Measurements from ENCODE around the gene DOC2B. TPM values are rescaled to one million over a fixed set of nuclear protein-coding genes. Genes with fewer than 3 reads are reported as not detected.
"Not testable (repeated sequence)": the region's sequence is repeated elsewhere in the genome, so short reads cannot be mapped to it uniquely, and the experiment has no call there.

DOC2B gene
- polyA plus RNA-seq (ENCODE audit: insufficient read length in 4 of 4) = 10 to 100 TPM; 61.7 to 79.6 (median 73.0) TPM

DNA sequence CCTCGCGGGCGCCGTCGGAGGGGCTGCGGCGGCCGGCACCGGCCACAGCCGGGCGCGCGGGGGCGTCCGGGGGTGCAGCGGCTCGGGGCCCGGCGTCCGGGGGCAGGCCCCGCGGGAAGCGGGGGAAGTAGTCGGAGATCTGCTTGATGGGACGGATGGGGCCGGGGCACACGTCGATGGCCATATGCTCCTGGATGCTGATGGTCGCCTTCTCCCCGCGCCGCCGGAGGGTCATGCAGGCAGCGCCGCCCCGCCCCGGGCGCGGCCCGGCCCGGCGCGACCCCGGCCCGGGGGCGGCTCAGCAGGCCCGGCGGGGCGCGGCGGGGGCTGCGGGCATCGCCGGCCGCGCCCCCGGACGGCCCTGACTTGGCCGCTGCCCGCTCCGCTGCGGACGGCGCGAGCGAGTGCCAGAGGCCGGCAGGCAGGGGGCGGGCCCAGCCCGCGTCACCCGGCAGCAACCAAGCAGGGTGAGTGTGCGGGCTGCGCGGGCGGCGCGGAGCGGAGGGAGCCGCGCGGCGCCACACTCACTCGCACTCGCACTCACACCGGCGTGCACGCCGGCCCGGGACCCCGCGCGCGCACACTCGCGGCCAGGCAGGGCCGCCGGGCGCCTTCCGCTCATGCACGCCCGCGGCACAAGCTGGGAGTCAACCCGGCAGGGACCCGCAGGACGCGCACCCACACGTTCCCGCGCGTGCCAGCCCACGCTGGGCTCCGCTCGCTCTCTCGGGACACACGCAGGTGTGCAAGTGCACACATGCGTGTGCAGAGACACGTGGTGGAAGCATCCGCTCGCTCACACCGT lies at the start of gene DOC2B:
Gene DOC2B (minus strand): TSS at position 406 of the 805 bp plus-strand sequence. CDS start 171 bp downstream, at position 235.
- no peak for DNase-seq (ENCODE audit: low read depth in 4 of 4, low spot score in 3 of 4)

DNA sequence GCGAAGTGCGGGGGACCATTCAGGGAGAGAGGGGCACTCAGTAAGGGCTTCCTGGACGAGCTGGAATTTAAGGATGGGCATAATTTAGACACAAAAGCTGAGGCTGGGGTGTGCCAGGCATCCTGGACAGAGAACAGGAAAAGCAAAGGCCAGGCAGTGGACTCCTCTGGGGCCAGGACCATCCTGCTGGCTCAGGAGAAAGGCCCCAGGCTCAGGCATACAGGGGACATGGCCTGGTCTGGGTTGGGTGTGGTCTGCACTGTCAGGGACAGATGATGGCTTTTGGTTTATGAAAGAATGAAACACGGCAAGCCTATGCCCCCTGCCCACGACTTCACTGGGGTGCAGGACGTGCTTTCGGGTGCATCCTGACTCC lies 48.9 kb upstream of the DOC2B start:
- no peak for DNase-seq (ENCODE audit: low read depth in 4 of 4, low spot score in 3 of 4)

DNA sequence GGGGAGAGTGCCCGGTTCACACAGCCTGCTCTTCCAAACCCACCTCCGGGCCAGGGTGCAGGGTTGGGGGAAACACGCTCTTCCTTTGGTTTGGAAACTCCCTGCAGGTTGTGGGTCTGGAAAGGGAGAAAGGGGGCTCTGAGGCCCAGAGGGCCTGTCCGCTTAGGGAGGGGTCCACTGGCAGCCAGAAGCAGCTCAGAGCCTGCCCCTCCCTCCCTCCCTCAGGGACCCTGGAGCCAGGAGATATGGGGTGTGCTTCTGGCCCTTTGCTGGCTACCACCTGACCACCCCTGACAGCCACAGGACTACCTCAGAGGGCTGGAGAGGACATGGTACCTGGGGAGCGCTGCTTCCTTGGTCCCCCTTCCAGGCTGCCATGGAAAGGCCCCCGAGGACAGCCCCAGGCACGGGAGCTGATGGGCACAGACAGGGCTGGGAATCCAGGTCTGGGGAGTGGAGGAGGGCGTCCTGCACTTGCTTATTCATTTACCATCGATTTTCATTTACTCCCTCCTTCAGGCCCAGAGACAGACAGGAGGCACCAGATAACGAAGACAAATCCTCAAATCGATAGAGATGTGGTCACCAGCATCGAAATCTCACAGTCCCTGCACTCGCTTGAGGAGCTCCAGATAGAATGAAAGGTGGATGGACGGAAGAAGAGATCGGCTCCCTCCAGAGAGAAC lies 48.4 kb upstream of the DOC2B start:
- DNase-seq (ENCODE audit: low read depth in 4 of 4, low spot score in 3 of 4) = no peak

DNA sequence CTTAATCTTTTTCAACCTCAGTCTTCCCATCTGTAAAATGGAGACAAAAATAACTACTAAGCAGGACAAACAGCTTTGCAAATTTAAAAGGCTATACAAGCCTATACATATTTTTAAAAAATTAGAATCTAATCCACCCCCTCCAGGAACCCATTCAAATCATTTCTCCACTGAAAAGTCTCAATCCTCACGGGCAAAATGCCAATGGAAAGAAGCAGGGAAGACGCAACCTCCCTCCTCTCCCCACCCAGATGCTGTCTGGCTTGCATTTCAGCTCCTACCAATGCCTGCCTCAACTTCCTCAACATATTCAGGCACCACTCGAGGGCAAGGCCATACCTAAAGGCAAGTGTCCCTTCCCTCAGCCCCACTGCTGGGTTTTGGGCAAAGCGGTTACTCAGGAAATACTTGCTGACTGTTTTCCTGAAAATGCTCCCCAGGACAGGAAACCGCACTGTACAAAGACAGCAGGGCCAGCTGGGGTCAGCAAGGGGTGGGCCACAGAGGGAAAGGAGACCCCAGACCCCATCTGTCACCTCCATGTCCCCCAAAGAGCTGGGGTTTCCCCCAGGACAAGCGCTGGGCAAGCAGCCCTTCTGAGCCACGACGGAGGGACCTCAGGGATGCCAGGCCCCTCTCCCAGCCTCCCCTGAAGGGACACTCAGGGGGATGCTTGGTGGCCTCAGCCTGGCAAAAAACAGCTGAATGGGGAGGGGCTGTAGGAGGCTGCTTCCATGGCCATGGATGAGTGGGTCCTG lies 47.7 kb upstream of the DOC2B start:
- DNase-seq (ENCODE audit: low read depth in 4 of 4, low spot score in 3 of 4) = no peak

DNA sequence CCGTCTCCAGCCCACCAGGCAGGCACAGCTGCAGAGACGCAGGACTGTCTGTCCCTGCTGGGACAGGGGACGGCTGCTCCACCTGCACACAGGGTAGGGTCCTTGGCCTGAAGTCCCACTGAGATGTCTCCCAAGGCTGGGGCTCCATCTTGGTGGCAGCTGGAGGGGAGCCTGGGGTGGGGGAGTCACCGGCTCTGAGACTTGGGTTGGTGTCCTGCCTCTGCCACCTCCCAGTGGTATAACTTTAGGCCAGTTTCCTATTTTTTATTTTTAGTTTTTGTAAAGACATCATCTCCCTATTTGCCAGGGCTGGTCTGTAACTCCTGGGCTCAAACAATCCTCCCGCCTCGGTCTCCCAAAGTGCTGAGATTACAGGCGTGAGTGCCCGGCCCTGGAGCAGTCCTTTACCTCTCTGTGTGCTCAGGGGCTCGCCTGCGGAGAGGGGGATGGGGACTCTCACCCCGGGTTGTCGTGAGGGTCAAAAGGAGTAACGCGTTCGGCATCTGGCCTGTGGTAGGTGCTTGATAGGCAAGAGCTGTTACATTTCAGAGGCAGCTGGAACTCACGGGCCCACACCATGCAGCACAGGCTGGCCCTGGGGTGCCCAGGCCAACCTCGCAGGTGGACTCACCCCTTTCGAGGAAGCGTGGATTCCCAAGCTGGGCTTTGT lies 46.6 kb upstream of the DOC2B start:
- DNase-seq (ENCODE audit: low read depth in 4 of 4, low spot score in 3 of 4) = no peak

DNA sequence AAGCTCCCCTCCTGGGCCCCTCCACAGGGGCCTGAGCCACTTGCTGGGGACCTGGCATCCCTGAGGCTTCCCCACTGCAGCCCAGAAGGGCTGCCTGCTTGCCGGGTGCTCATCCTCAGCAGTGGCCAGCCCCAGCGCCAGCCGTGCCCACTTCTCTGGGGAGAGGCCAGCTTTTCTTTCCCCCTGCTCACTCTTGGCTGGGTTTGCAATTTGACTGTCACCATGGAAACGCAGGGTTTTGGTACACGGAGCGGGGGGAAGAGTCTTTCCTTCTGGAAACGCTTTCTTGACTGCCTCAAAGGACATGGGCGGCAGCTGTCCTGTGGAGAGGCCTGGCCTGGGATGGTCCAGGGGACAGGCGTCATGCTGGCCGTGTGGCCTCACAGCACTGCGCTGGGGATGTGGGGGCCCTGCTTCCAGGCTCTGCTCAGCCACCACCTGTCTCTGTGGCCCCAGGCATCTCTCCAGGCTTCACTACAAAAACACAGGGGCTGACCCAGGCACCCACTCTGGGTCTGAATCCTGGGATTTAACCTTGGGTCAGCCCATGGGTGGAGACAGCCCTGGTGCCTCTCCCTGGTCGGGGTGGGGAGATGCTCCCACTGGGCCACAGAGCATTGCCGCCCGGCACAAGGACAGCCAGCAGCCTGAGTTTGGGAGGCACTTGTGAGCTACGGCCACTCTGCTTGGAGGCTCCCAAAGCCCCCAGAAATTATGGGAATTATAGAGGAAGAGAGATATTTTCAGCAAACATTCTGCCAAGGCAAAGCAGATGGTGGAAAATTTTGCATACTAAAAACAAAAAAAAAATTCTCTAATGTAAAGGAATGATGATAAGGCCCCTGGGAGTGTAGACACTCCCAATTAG lies 45.9 kb upstream of the DOC2B start:
- no peak for DNase-seq (ENCODE audit: low read depth in 4 of 4, low spot score in 3 of 4)

DNA sequence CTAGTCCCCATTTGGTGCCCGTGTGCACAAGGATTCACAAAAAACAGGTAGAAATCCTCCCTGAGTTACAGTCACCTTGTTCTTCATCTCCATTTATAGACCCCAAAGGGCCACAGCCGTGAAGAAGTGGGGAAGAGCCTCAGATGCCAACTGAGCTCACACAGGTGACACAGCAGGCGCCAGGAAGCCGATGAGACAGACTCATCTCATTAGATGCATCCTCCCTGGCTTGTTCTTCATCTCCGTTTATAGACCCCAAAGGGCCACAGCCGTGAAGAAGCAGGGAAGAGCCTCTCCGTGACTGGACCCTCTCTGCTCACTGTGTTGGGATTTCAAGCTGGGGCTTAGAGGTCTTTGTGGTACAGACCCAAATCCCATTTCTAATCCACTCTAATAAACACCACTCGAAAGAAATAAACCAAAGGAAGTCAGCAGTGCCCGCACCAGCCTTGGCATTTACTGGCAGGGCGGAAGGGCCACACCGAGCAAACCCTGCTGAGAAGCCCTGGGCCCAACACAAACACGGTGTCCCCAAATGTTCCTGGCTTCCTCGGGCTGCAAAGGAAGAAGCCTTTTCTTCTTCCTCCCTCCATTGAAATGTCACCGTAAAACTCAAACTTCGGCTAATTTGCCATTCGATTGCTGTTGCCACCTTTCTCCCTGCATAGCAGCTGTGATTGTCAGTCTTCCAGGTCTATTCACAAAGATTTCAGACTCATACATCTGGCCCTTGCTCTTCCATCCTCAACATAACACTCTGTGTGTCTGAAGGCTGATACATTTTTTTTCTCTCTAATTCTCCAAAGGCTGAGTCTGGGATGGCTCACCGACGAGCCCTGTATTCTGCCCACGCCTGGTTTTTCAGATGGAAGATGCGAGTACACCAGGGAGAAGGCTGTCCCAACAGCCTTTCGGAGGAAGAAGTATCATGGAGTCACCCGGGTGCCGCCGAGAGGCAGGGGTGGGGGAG lies 44.9 kb upstream of the DOC2B start:
- DNase-seq (ENCODE audit: low read depth in 4 of 4, low spot score in 3 of 4) = no peak

DNA sequence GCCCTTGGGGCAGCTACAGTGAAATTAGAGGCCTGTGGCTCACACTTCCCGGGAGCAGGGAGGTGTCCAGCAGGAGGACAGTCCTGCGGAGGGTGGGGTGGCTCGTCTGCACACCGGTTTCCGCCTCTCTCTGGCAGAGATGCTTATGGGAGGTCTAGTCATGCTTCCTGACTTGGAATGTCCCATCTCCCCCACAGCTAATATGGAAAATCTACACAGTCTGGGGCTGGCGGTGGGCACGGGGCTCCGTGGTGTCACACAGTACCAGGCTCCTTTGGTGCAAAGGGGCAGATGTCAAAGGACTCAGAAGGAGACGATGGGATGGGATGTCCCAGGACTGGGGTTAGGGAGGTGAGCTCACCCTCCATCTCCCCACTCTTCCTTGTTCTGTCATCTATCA lies 44.1 kb upstream of the DOC2B start:
- DNase-seq (ENCODE audit: low read depth in 4 of 4, low spot score in 3 of 4) = no peak

DNA sequence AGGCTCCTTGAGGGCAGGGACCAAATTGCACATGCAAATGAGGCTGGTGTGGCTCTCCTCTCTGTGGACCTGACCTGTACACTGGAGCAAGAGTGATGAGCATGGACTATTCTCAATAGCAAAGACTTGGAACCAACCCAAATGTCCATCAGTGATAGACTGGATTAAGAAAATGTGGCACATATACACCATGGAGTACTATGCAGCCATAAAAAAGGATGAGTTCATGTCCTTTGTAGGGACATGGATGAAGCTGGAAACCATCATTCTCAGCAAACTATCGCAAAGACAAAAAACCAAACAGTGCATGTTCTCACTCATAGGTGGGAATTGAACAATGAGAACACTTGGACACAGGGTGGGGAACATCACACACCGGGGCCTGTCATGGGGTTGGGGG lies 43.1 kb upstream of the DOC2B start:
- not testable (repeated sequence) for DNase-seq (ENCODE audit: low read depth in 4 of 4, low spot score in 3 of 4)

DNA sequence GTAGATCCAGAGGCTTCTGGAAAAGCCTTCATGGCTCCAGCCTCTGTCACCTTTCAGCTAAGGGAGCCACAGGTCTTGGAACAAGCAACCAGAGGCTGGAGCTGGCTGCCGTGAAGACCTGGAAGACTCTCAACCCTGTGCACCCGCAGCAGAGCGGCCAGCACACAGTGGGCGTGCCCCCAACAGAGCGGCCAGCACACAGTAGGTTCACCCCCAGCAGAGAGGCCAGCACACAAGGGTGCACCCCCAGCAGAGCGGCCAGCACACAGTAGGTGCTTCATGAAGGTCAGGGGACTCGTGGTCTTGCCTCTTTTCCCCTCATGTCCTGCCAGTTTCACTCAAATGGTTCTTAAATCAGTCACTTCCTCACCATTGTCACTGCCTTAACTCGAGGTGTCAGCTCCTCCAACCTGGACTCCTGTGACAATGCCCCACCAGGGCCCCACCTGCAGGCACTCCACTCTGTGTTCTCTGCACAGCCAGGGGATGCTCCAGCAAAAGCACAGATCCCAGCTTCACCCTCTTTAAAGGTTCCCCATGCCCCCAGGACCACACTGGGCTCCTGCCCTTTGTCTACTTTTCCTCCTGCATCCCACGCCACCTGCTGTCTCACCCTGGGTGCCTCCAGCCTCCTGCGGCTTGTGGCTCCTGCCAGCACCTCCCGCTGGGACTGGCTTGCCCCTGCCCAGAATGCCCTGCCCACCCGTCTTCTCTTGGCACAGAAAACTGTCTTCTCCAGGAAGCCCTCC lies 42.4 kb upstream of the DOC2B start:
- no peak for DNase-seq (ENCODE audit: low read depth in 4 of 4, low spot score in 3 of 4)

DNA sequence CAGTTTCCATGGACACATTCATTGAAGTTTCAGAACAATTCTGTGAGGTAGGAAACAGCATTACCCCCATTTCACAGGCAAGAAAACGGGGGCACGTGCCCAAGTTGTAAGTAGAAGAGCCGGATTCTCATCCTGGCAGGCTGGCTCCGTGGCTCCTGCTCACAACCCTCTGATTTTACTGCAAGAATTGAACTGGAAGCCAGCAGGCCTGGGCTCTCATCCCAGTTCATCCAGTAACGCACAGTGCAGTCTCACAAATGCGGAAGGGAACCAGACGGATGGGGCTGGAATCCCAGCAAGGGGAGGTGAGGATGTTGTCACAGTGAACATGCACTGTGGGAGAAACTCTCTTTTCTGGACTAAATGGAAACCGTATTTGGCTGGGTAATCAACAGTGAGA lies 40.7 kb upstream of the DOC2B start:
- no peak for DNase-seq (ENCODE audit: low read depth in 4 of 4, low spot score in 3 of 4)

DNA sequence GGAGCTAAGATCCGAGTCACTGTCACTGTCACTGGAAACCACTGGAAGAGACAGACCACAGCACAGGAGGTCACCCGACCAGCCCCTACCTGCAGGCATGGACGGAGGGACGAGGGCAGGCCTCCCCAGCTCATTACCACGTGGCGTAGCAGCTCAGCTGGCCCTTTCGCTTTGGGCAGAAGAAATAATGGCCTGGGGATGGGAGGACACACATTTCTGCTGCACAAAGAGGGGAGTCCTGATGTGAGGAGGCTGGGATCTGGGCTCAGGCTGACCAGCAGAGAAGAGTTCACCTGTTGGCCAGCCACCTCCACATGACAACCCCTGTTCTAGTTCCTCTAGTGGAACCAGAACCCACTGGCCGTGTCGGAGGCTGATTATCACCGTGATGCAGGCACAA lies 38.2 kb upstream of the DOC2B start:
- no peak for DNase-seq (ENCODE audit: low read depth in 4 of 4, low spot score in 3 of 4)

DNA sequence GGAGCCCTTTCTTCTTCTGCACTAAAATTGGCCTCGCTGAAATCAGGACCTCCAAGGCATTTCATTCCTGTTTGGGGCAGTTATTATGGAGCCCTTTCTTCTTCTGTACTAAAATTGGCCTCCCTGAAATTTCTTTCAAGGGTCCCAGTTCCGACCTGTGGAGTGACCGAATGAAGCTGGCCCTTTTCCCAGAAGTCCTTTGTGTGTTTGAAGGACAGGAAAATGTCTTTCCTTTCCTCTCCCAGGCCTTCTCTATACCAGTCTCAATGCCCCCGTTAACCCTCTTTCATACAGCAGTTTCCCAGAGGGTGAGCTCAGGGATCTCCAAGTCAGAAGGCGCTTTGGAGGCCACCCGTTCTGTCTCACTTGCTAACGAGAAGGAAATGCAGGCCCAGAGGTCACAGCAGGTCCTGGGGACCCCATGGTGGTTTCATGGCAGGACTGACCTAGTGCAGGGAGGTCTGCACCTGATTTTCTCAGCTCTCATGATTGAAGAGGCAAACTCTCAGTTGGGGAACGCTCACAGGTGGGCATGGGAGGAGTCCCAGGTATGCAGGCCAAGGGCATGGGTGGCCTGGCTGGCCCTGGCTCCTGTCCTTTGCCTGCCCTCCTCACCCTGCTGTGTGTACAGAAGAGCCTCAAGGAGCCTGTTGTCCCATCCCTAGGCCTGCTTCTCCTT lies 37.1 kb upstream of the DOC2B start:
- DNase-seq (ENCODE audit: low read depth in 4 of 4, low spot score in 3 of 4) = no peak

DNA sequence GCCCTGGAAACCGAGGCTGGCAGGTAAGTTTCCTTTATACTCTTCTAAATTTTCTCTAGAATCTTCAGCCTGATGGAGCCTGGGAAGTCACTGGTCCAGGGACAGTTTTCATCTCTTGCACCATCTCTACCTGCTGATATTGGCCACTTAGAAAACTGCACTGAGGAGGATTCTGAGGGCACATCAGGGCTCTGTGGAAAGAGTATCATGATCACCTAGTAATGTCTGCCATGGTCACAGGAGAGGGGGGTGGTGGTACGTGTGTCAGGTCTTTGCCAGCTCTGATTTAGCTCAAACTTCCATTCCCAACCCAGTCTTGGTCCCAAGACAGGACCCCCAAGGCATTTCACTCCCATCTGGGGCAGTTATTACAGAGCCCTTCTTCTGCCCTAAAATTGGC lies 35.2 kb upstream of the DOC2B start:
- DNase-seq (ENCODE audit: low read depth in 4 of 4, low spot score in 3 of 4) = no peak

DNA sequence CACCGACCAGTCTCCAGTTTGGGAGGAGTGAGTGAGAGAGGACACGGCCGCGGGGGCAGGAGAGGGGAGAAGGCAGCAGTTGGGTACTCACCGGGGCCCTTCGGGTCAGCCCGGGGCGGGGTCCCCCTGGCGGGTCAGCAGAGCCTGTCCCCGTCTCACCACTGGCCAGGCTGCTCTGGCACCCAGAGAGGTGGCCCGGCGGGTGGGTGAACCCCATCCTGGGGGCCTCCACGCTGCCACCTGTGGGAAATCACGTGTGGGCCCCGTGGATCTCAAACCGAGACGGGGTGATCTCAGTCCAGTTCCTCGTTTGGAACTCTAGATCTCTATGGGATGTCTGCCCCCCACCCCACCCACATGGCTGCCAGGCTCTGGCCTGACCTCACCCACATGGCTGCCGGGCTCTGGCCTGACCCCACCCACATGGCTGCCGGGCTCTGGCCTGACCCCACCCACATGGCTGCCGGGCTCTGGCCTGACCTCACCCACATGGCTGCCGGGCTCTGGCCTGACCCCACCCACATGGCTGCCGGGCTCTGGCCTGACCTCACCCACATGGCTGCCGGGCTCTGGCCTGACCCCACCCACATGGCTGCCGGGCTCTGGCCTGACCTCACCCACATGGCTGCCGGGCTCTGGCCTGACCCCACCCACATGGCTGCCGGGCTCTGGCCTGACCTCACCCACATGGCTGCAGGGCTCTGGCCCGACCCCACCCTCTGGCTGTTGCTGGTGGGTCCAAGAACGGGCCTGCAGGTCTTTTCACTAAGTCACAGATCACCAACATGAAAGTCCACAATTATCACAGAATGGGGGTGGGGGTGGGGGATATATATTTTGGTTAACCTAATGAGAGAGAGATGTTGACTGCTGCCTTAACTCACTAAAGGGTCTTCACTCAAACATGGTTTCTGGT lies 34.4 kb upstream of the DOC2B start:
- DNase-seq (ENCODE audit: low read depth in 4 of 4, low spot score in 3 of 4) = not testable (repeated sequence)

DNA sequence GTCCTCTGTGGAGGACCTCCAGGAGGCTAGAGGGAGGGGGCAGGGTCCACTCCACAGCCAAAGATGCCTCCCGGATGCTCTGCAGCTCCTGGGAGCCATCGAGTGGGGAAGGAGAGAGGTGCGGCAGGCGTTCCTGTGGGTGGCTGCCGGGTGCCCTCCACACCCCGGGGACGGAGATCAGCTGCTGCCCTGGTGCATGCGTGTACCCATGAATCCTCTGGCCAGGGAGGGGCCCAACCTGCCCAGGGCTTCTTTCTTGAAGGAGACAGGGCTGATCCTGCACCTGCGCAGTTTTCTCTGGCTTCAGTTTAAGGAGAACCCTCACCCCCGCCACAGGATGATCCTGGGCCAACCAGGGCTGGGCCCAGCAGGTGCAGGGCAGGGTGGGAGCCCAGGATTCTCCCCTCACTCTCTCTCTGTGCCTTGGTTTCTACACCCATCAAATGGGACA lies 33.5 kb upstream of the DOC2B start:
- no peak for DNase-seq (ENCODE audit: low read depth in 4 of 4, low spot score in 3 of 4)
